Kidney epithelial cell (primary cell): ENCODE measurements around the gene BCHE. TPM values are rescaled to one million over a fixed set of nuclear protein-coding genes. Genes with fewer than 3 reads are reported as not detected.
A peak's percentile ranks its signal among the peaks of the same experiment; 100 is the strongest.

Source experiments
- DNase-seq: peaks from one replicate; pipeline ENCODE4 v3.0.0-alpha.2; 2010; ENCODE audit warnings: low read depth
- H3K27me3 ChIP-seq: 2 replicates; pipeline ENCODE4 v1.6.0; 2011; ENCODE audit warnings: low read length; ENCODE audit not compliant: control insufficient read depth, insufficient read depth
- H3K36me3 ChIP-seq: 2 replicates; pipeline ENCODE4 v1.5.1; 2011; ENCODE audit warnings: low read length; ENCODE audit not compliant: control insufficient read depth, insufficient read depth
- H3K4me3 ChIP-seq: 2 replicates; pipeline ENCODE4 v1.5.1; 2011; ENCODE audit warnings: low read depth, mild to moderate bottlenecking, control low read depth, low read length
- total RNA-seq: library from RNA; depleted of rRNA; stranded (reverse); fragments of >200 nt; gene quantifications from 2 replicates; pipeline ENCODE4 v1.2.3, GENCODE V29; 2015
- TF ChIP-seq, protein P1 (sequence below): IDR thresholded peaks from 2 replicates; pipeline ENCODE4 v1.5.1; 2011; ENCODE audit warnings: mild to moderate bottlenecking, moderate library complexity, low read length, control low read depth, inconsistent platforms; ENCODE audit not compliant: insufficient read depth, poor library complexity, severe bottlenecking

The BCHE gene
- 6.6 and 12.7 TPM in 2 replicates for total RNA-seq

DNA sequence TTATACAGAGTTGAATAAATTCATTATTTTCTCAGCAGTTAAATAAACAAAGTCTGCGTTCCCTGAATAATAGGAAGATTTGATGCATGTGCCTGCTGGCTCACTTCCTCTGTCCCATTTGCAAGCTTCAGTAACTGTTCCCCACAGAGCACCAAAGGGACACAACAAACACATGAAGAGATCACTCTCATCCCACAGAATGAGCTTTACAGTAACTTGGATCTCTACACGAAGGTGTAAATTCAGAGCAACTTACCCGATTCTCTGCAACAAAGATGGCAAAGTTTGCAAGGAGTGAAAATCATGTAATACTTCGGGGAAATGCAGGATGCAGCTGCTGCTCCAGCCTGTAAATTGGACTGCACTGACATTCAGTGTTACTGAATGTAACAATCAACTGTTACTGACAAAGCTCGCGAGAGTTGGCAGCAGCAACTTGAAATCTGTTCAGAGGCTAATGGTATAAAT is at the start of gene BCHE:
TSS of gene BCHE (minus strand) at position 366 of the 468 bp plus-strand sequence. CDS start 6,390 bp downstream, outside the sequence.
- Histone ChIP-seq H3K27me3 (no peaks in the 10 kb centered on the region), H3K36me3 (no peaks in the 10 kb centered on the region), H3K4me3 (peak within 1 kb of the TSS; percentile 0)
- DNase-seq: peak; percentile 35
- TF ChIP-seq, protein P1, sequence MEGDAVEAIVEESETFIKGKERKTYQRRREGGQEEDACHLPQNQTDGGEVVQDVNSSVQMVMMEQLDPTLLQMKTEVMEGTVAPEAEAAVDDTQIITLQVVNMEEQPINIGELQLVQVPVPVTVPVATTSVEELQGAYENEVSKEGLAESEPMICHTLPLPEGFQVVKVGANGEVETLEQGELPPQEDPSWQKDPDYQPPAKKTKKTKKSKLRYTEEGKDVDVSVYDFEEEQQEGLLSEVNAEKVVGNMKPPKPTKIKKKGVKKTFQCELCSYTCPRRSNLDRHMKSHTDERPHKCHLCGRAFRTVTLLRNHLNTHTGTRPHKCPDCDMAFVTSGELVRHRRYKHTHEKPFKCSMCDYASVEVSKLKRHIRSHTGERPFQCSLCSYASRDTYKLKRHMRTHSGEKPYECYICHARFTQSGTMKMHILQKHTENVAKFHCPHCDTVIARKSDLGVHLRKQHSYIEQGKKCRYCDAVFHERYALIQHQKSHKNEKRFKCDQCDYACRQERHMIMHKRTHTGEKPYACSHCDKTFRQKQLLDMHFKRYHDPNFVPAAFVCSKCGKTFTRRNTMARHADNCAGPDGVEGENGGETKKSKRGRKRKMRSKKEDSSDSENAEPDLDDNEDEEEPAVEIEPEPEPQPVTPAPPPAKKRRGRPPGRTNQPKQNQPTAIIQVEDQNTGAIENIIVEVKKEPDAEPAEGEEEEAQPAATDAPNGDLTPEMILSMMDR: no peak

DNA sequence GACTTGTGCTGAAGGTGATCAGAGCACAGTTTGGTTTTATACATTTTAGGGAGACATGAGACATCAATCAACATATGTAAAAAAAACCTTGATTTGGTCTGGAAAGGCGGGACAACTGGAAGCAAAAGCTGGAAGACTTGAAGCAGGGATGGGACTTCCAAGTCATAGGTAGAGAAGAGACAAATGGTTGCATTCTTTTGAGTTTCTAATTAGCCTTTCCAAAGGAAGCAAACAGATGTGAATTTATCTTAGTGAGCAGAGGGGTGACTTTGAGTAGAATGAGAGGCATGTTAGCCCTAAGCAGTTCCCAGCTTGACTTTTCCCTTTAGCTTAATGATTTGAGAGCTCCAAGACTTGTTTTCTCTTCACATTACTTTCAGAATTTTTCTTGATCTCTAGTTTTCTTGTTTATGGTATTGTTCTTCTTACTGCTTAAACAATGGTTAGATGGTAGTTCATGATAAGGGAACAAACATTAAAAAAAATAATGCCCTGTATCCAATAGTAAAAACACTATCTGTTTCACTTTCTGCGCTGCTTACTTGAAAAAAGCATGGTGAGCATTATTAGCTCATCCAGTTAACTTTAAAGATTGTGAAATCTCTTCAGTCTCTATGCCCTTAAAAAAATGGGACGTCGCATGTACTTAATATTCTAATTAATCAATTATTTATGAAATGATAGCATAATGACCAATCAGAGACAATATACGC is 48.5 kb upstream of the BCHE start:
- DNase-seq: no peak
- no peak overlapping the region for H3K4me3 ChIP-seq
- no peaks in the 10 kb centered on the region for H3K27me3 ChIP-seq
- TF ChIP-seq, protein P1: no peak
- no peaks in the 10 kb centered on the region for H3K36me3 ChIP-seq

DNA sequence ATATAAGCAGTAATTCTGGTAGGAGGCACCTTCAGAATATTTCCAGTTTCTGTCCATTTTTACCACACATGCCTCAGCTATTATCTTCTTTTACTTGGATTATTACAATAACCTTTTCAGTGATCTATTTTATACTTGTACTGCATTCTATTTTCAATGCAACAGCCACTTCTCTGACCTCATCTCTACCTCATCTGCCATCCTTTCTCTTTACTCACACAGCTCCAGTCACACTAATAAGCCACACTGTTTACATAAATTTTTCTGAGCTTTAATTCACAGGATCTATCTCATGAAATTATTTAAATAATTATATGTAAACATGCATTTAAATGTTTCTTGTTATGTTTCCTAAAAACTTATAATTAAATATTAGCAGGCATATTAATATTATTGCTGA is 47.3 kb upstream of the BCHE start:
- H3K4me3 ChIP-seq: no peak overlapping the region

DNA sequence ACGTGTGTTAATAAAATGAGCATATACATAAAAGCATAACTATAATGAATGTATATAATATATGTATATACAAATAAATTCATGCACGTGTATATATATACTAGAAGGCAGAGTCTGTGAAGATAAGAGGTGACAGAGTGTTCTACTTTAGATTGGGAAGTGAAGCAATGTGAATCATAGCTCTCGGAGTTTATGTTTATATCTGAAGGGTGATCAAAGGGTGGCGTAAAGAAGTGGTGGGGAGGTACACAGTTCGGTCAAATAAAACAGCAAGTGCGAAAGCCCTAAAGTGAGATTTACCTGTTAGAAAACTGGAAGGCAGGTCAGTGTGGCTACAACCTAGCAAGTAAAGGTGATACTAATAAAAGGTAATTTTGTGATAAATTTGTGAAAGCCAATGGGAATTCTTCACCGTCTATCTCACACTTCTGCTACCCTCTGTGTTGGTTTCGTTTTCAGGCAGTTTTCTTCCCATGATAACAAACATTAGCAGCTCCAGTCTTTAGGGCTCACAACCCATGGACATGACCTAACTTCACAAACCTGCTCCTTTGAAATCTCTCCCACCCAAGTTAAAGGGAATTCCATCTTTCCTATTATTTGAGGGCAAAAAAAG is 46.7 kb upstream of the BCHE start:
- no peak for DNase-seq
- Histone ChIP-seq H3K36me3 (no peaks in the 10 kb centered on the region), H3K27me3 (no peaks in the 10 kb centered on the region), H3K4me3 (no peak overlapping the region)
- TF ChIP-seq, protein P1: no peak

More for the DNA sequence above, 47.3 kb upstream of the BCHE start:
- TF ChIP-seq, protein P1: no peak
- no peaks in the 10 kb centered on the region for H3K36me3 ChIP-seq
- DNase-seq: no peak
- no peaks in the 10 kb centered on the region for H3K27me3 ChIP-seq

DNA sequence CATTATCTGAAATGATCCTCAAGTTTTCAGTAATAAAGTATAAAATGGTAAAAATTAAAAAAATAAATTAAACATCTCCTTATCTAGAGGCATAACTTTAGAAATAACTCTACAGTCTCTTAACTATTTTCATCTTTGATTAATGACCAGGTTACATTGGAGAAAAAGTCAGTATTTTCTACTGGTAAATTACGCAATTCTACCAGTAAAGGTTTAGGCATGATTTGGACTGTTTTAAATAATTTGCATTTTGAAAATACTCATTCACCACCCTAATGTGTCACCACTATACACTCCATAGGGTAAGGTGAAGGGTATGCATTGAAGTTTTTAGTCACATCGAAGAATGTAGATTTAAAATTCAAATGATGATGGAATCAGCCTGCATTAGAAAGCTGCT is 45.9 kb upstream of the BCHE start:
- H3K27me3 ChIP-seq: no peaks in the 10 kb centered on the region
- no peak for DNase-seq
- H3K36me3 ChIP-seq: no peaks in the 10 kb centered on the region
- H3K4me3 ChIP-seq: no peak overlapping the region
- TF ChIP-seq, protein P1: no peak
